Measurements from ENCODE around the gene TMEM81.

Gene TMEM81, protein sequence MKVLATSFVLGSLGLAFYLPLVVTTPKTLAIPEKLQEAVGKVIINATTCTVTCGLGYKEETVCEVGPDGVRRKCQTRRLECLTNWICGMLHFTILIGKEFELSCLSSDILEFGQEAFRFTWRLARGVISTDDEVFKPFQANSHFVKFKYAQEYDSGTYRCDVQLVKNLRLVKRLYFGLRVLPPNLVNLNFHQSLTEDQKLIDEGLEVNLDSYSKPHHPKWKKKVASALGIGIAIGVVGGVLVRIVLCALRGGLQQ
- 2.1 to 3.7 reads per million in 2 experiments for total RNA-seq

DNA sequence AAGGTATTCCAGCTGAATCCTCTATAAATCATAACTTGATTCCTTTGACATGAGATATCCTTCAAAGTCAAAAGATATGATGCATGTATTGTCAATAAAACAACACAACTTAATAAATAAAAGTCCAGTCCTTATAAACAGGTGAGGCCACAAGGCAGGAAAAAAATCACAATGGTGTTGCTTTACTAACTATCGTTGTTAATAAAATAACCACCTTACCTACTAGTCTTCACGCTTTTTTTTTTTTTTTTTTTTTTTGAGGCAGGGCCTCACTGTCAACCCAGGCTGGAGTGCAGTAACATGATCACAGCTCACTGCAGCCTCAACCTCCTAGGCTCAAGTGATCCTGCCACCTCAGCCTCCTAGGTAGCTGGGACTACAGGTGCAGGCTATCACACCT lies at the start of gene TMEM81:
Gene TMEM81, minus strand, starts transcription at position 101 of the 400 bp plus-strand sequence. CDS start 140 bp downstream, outside the sequence.
- DNase-seq (ENCODE audit: low read depth): no peak

DNA sequence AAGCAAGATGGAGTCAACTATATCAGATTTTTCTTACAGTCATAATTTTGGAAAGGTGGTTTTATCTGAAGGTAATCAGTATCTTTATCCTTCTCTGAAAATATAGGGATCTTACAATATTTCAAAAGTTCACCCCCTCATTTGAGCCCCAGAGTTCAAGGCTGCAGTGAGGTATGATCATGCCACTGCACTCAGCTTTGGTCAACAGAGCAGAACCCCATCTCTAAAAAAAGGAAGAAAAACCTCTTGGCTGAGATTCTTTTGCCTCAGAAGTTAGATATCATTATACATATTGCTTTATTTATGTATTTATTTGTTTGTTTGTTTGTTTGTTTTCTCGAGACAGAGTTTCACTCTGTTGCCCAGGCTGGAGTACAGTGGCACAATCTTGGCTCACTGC lies 49.0 kb upstream of the TMEM81 start:
- no peak for DNase-seq (ENCODE audit: low read depth)

DNA sequence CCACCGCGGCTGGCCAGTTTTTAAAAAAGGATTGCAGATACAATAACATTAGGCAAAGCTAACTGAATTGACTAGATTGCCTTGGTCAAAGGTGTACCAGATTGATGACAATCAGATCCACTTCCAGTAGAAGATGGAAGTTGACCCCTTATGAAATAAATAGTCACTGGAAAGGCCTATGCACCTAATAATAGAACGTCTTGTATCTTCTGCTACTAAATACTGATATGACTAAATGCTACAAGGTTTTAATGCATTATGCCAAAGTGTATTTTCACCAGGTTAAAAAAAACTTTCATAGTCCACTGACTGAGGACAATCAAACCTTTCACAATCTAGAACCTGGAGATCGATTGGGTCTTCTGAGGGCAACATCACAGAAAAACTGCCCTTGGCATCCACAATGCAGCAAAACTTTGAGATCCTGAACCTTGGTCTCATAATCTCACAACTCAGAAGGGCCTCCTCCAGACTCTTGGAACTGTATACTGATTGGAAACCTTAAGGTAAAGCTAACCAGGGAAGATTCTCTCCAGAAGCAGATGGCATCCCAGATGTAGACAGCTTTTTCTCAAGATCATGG lies 45.3 kb upstream of the TMEM81 start:
- DNase-seq (ENCODE audit: low read depth): no peak

DNA sequence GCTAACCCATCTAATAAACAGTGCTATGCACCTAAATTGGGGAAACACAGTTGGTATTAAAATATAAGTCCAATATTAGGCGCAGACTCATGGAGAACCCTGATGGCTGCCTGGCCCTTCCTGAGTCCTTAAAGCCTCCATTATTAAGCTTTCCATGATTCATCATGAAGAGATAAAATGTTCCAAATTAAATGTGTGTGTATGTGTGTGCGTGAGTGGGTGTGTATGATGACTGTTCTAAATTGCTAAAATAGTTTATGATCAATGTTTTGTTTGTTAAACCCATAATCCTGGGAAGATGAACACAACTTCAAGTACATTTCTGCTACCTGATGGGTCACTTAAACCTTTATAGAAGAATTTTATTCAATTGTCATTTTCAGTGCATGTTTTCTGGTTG lies 43.8 kb upstream of the TMEM81 start:
- no peak for DNase-seq (ENCODE audit: low read depth)

DNA sequence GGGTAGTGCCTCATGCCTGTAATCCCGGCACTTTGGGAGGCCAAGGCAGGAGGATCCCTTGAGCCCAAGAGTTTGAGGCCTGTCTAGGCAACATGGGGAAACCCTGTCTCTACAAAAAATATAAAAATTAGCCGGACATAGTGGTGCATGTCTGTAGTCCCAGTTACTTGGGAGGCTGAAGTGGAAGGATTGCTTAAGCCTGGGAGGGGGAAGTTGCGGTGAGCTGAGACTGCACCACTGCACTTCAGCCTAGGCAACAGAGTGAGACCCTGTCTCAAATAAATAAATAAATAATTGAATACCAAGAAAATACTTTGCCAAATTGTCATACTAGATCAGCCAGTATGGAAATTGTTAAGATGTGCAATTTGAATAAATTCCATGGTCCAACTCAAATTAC lies 43.4 kb upstream of the TMEM81 start:
- no peak for DNase-seq (ENCODE audit: low read depth)

DNA sequence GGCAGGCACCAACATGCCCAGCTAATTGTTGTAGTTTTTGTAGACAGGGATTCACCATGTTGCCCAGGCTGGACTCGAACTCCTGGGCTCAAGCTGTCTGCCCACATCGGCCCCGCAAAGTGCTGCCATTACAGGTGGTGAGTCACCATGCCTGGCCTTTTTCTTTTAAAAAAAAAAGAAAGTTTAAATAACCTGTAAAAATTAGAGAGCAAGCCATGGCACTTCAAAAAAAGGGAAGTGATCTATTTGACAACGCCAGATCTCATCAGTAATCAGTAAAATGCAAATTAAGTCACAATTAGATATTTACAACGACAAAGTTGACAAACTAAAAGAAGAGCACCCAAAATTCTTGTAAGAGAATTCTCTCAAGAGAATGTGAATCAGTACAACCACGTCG lies 40.5 kb upstream of the TMEM81 start:
- no peak for DNase-seq (ENCODE audit: low read depth)

DNA sequence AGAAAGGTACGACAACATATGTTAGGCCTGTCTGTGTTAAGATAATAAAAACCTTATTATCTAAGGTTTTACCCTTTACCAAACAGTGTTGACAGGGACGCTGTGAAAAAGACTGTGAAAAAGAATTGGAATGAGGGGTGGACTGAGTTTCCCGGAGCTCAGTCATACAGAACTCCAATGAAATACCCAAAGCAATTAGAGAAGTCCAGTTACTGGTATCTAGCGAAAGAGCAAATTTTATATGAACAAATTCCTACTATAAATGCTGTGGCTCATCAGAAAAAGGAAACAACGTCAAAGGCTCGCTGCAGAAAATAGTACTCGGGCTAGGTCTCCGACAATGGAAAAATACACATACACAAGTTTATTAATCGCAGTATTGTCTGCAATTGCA lies 38.2 kb upstream of the TMEM81 start:
- DNase-seq (ENCODE audit: low read depth): no peak

DNA sequence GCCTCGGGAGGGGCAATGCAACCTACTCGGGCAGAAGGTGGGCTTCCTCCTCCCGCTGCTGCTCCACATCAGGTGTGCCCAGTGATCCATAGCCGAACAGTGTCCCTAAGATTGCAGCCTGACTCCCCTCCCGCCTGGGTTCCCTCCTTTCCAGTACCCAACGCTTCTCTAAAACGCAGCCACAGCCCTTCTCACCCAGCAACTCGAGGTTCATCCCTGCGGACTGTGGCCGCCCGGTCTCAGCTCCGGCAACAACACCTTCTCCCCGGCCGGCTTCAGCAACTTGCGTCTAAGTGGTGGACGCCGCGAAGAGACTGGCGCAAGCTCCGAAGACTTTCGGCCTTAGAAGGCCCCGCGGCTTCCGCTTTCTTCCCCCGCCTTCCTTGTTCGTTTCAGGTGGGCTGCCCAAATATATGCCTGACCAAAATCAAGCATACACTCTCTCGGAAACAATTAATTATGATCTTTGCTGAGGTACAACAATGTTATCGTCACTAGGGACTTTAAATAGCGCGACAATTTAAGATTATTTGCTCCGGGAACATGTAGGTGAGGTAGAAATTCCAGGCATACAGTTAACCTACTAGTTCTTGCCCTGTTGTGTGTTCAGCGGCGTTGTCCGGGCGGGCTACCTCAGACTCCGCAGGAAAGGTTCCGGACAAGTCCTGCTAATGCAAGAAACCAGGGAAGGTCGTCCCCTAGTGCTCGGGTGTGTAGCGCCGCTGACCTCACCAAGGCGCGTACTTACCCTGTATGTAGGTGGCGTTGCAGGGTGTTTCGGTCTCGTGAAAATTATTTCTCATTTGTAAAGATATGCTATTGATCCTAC lies 37.6 kb upstream of the TMEM81 start, which contains the start of gene RBBP5:
Gene RBBP5, minus strand, starts transcription at position 319 of the 829 bp plus-strand sequence. Its CDS starts 105 bp downstream, at position 214.
- peak; percentile 89 for DNase-seq (ENCODE audit: low read depth)

DNA sequence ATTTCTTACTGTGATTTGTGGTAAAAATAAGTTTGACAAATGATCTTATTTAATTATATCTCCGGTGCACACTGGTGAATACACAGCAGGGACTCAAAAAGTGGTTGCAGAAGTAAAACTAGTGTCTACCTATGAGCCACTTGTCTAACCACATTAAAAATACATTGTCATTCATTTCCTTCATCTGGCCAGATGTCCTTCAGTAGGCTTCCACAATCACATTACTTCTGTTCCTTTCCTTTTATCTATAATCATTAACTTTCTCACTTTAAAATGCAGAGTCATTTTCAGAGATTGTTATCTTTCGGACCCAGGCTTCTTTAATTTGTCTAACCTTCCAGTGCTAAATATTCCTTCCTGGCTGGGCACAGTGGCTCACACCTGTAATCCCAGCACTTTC lies 34.5 kb upstream of the TMEM81 start:
- no peak for DNase-seq (ENCODE audit: low read depth)

DNA sequence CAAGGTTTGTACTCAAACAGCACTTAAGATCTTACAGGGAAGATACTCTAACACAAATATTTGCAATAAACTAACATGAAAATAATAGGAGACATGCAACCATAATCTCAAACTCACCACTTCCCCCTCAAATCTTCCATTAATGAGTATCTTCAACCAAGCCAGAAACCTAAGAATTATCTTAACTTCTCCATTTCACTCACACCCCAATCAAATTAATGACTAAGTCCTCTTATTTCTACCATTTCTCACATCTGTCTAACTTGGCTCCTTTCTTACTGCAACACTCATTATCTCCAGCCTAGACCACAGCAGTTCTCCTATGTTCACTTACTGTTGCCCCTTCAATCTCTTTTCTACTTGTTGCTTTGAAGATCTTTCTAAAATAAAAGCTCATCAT lies 27.1 kb upstream of the TMEM81 start:
- DNase-seq (ENCODE audit: low read depth): no peak

DNA sequence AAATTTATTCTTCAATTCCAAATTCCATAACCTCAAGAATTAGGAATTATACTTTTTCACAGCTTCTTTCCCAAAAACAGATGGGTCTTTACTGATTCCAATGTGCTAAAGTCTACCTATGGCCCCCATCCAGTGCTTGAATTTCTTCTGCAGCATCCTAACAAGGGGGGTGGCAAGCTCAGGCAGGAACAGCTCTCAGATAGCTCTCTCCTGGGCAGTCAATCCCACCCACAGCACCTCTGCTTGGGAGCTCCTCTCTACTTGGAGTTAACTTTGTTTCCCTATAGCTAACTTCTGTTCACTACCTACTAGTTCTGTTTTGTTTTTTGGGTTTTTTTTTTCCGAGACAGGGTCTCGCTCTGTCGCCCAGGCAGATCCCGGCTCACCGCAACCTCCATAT lies 25.5 kb upstream of the TMEM81 start:
- DNase-seq (ENCODE audit: low read depth): no peak

DNA sequence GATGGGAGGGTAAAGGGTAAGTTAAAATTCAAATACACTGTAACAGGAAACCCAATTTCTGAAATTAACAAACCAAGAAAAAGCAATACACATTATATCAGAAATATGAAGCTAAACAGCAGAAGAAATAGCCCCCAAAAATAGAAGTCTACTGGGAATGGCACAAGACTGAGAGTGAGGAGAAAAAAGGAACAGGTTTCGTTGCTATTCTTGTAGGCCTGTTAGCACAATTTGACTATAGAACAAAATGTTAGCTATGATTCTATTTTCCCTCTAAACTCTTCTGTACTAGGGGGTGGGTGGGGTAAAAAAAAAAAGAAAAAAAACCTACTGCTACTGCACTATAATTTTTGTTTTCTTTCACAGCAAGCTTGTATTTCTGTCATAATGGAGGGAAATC lies 25.0 kb upstream of the TMEM81 start:
- no peak for DNase-seq (ENCODE audit: low read depth)

DNA sequence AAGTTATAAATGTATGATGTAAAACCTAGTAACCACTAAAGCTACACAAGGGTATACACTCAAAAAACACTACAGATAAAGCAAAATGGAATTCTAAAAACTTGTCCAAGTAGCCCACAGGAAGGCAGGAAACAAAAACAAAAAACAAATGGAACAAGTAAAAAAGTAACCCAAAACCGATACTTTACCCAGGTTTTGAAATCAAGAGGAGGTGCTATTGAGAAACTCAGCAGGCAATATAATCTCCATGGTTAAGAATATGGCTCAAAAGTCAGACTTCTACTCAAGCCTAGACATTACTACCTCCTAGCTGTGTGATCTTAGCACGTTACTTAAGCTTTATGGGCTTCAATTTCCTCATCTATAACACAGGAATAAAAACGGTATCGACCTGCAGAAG lies 24.2 kb upstream of the TMEM81 start:
- no peak for DNase-seq (ENCODE audit: low read depth)

DNA sequence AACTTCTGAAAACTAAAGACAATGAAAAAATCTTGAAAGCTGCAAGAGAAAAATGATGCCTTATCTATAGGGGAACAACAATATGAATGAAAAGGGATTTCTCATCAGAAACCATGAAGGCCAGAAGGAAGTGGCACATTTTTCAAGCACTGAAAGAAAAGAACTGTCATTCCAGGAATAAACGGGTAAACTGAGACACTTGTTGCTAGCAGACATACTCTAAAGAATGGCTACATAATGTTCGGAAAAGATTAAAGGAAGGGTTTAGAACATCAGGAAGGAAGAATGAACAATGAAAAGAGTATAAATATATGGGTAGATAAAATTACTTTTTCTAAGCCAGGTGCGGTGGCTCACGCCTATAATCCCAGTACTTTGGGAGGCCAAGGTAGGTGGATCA lies 23.1 kb upstream of the TMEM81 start:
- DNase-seq (ENCODE audit: low read depth): no peak

DNA sequence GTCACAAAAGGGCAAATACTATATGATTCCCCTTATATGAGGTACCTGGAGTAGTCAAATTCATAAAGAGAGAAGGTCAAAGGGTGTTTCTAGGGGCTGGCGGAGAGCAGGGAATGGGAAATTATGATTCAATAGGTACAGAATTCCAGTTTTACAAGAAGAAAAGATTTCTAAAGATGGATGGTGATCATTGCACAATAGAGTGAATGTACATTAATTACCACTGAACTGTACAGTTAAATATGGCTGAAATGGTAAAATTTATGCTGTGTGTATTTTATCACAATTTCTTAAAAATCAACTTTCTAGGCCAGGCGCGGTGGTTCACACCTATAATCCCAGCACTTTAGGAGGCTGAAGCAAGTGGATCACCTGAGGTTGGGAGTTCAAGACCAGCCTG lies 18.1 kb upstream of the TMEM81 start:
- no peak for DNase-seq (ENCODE audit: low read depth)

DNA sequence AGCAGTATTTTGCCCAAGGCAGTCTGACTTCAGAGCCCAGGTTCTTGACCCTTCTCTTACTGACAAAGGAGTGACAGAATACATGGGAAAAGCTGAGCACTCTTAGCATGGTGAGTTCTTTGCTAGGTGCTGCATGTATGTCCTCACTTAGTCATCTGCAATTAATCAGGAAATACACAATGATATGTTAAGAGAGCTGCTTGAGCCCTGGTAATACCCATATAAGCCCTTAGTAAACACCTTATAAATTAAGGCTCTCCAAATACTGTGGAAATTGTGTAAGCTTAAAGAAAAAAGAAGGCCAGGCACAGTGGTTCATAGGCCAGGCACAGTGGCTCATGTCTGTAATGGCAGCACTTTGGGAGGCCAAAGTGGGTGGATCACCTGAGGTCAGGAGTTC lies 14.0 kb upstream of the TMEM81 start:
- no peak for DNase-seq (ENCODE audit: low read depth)

DNA sequence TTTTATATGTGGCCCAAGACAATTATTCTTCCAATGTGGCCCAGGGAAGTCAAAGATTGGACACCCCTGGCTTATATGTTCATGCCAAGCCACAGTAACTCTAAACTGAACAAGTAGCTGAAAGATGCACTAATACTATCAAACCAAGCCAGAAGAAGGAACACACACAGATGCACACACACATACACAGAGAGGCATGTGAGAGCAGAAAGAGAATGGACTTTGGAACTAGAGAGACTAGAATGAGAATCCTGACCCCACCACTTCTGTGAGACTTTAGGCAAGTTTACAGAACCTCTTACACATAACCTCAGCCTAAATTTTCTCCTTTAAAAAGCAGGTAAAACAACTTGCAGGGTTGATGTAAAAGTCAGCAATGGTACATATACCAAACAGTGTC lies 11.2 kb upstream of the TMEM81 start:
- no peak for DNase-seq (ENCODE audit: low read depth)

DNA sequence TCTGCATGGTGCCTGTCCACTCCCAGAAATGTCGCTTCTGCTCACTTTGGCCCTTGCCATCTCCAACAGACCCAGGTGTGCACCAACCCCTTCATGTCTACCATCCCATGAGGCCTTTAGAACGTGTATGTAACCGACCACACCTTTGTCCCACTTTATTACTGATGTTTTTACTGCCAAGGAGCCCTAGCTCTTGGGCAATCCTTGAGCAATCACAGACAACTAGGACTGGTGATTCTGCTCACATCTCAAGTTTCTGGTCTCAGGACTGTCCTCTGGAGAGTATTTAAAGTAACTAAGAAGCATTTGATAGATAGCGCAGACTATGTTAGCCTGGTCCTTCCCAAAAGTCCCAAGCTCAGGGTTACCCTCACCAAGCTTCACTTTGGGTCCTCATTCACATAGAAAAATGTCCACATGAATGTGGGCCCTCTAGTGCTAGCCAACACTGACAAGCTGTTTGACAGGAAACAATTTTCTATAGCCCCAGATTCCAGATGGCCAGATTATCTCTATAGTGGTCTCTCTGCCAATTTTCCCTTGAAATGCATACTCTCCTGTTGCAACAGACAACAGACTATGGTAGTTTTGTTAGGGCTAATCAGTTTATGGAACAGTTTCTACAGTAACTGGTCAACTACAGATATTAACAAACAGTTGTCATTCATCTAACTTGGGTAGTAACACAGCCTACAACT lies 6.9 kb upstream of the TMEM81 start:
- no peak for DNase-seq (ENCODE audit: low read depth)

DNA sequence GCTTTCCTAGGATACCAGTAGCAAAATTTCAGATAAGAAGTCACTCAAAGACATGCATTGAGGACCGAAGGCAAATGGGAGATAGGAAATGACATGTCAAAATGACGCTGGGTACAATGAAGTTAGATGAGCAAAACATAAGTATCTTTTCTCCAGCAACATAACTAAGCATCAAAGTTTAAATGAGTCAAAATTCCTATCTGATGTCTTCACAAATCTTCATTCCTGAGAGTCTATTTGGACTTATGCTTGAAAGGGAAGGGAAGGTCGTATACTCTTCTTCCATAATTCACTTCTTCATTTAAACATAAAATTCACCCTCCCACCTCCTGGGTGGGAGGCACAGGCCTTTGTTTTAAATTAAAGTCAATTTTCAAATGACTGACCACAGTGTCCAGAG lies 4.1 kb upstream of the TMEM81 start:
- no peak for DNase-seq (ENCODE audit: low read depth)

DNA sequence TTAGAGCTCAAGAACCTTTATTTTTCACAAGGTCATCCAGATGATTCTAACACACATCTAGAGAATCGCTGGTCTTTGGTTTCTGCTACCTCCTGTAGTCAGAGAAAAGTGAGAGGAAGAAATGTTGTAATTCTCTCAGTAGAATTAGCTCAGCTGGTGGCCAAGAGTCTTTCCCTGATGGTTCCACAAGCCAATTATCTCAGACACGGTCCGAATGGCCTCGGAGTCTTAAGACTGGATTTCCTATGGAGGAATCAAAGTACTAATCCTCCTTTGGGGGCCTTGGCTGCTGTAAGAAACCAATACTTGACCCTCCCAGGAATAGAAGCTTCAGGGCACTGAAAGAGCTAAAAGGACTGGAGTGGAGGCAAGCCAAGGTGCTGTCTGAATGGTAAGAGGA lies 1.8 kb downstream of the TMEM81 start:
- no peak for DNase-seq (ENCODE audit: low read depth)

DNA sequence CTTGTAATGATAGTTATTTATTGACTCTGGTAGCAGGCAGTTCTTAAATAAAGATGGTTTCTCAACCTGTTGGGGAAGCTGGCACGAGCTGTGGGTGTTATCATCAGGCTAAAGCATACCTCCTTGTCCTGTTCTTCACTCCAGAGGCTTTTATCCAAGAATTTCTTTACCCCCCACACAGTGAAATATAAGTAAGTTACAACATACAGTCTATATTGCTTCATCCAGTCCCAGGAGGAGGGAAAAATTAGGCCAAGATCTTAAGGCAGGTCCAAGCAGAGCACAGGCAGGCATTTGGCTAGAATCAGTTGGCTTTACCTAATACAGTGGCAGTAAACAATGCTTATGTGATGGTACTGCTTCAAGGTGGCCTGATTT lies 6.3 kb downstream of the TMEM81 start:
- no peak for DNase-seq (ENCODE audit: low read depth)

DNA sequence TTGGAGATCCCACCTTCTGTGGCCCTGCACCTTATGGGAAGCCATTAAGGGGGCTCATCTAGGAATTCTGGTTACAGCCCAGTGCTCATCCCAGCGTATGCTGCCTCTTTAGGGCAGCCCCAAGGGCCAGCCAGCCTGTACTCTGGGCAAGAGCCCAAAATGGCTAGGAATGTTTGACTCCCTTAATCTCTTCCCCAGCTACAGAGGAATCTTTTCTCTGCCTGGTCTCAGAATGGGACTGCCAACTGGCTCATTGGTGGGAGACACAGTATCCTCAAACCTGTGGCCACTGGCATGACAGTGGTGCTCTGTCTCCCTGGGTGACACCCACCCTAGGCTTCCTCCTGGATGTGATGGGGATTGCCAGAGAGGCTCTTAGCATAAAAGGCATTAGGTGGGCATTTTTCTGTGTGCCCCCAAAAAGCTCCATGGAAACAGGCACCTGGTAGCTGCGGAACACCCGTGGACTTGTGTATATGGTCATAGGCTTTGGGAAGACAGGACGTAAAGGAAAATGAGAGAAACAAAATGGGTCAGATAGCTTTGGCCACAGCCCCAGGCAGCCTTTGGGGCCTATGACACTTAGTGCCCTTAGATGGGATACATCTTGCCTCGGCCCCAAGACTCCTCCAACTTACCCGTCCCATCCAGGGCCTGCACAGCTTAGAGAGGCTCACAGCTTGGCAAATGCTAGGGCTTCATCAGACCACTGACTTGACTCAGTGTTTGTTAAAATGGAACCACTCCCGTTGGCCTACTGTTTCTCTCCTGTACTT lies 6.9 kb downstream of the TMEM81 start:
- DNase-seq (ENCODE audit: low read depth): no peak
